ENCODE data around the gene MTF1. TPM values are rescaled to one million over a fixed set of nuclear protein-coding genes. Genes with fewer than 3 reads are reported as not detected.

The MTF1 gene
- total RNA-seq, 1 experiment from 2014 or later: 22.1 TPM

DNA sequence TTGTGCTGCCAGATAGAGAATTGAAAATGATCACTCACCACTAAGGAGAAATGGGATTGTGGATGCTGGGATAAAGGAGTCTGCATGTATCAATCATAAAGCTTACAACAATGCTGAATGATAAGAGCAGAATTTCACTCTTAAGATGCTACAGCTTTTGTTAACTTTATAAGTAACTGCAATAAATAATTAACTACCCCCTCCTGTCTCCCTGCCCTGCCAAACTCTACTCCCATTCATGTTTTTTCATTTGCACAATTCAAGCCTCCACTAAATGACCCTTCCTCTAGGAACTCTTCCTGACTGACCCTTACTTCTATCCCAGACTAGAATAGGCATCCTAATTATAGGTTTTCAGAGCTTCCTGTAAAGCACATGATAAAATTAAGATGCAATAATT is 14.9 kb downstream of the MTF1 start:
- Histone ChIP-seq H3K9me3 (ENCODE audit: insufficient read depth, low read depth) (no peaks in the 10 kb centered on the region), H3K36me3 (ENCODE audit: low read depth) (peaks cover 14% of the 10 kb centered on the region; the same call in 1 of the 2 replicates), H4K20me1 (ENCODE audit: insufficient read depth) (no peaks in the 10 kb centered on the region), H3K27ac (peak overlapping the region; percentile 54), H3K27me3 (ENCODE audit: insufficient read depth, low read depth) (no peaks in the 10 kb centered on the region), H3F3A (ENCODE audit: insufficient read depth, low read depth) (peaks cover 5% of the 10 kb centered on the region; the same call in 1 of the 2 replicates), H3K4me2 (no peak overlapping the region), H3K79me2 (ENCODE audit: low read depth) (peaks cover 58% of the 10 kb centered on the region), H3K4me1 (replicated peaks; ENCODE audit: insufficient read depth) (peaks cover 28% of the 10 kb centered on the region), H3K9me2 (ENCODE audit: insufficient read depth) (no peaks in the 10 kb centered on the region), H3K4me3 (no peak overlapping the region), H2AFZ (no peak overlapping the region)
- ChIA-PET CTCF (interaction anchor here (0.6 kb wide), 1 partner anchor 119 kb away, joined by 6 read pairs; no protein-coding TSS in a partner anchor), POLR2A (ENCODE audit: unreplicated experiment) (no interaction called here)
- no peak for TF ChIP-seq EZH2 (IDR thresholded peaks at IDR 0.05; ENCODE audit: low read depth)
- TF ChIP-seq, protein P1, sequence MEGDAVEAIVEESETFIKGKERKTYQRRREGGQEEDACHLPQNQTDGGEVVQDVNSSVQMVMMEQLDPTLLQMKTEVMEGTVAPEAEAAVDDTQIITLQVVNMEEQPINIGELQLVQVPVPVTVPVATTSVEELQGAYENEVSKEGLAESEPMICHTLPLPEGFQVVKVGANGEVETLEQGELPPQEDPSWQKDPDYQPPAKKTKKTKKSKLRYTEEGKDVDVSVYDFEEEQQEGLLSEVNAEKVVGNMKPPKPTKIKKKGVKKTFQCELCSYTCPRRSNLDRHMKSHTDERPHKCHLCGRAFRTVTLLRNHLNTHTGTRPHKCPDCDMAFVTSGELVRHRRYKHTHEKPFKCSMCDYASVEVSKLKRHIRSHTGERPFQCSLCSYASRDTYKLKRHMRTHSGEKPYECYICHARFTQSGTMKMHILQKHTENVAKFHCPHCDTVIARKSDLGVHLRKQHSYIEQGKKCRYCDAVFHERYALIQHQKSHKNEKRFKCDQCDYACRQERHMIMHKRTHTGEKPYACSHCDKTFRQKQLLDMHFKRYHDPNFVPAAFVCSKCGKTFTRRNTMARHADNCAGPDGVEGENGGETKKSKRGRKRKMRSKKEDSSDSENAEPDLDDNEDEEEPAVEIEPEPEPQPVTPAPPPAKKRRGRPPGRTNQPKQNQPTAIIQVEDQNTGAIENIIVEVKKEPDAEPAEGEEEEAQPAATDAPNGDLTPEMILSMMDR (conservative IDR thresholded peaks at IDR 0.05): no peak
- no TSS peak for BruUV-seq (replicated peaks)
- no peak for DNase-seq
- intact Hi-C loops (cut with micrococcal nuclease; ENCODE audit: unreplicated experiment): no loop called here

DNA sequence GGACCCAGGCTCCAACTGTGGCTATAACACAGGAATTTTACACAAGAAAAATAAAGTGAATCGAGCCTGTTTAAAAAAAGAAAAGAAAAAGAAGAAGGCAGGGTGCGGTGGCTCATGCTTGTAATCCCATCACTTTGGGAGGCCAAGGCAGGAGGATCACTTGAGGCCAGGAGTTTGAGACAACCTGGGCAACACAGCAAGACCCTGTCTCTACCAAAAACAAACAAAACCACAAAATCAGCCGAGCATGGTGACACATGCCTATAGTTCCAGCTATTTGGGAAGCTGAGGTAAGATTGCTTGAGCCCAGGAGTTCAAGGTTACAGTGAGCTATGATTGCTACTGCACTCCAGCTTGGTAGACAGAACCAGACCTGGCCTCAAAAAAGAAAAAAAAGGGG is 17.7 kb downstream of the MTF1 start:
- ChIA-PET POLR2A (ENCODE audit: unreplicated experiment) (interaction anchor here (0.6 kb wide), 1 partner anchor 8 kb away, joined by 5 read pairs; no protein-coding TSS in a partner anchor), CTCF (no interaction called here)
- TF ChIP-seq EZH2 (IDR thresholded peaks at IDR 0.05; ENCODE audit: low read depth): no peak
- TF ChIP-seq, protein P1 (conservative IDR thresholded peaks at IDR 0.05): no peak
- H3K27ac ChIP-seq: no peak overlapping the region
- no peak overlapping the region for H3K4me2 ChIP-seq
- peaks cover 26% of the 10 kb centered on the region for H3K36me3 ChIP-seq (ENCODE audit: low read depth)
- H3K4me3 ChIP-seq: no peak overlapping the region
- H3K79me2 ChIP-seq (ENCODE audit: low read depth): peaks cover 30% of the 10 kb centered on the region
- DNase-seq: no peak
- intact Hi-C loops (cut with micrococcal nuclease; ENCODE audit: unreplicated experiment): no loop called here
- no peaks in the 10 kb centered on the region for H3F3A ChIP-seq (ENCODE audit: insufficient read depth, low read depth)
- H3K4me1 ChIP-seq (replicated peaks; ENCODE audit: insufficient read depth): peaks cover 20% of the 10 kb centered on the region
- H2AFZ ChIP-seq: no peak overlapping the region
- no peaks in the 10 kb centered on the region for H3K9me3 ChIP-seq (ENCODE audit: insufficient read depth, low read depth)
- H4K20me1 ChIP-seq (ENCODE audit: insufficient read depth): no peaks in the 10 kb centered on the region
- H3K9me2 ChIP-seq (ENCODE audit: insufficient read depth): no peaks in the 10 kb centered on the region
- no peaks in the 10 kb centered on the region for H3K27me3 ChIP-seq (ENCODE audit: insufficient read depth, low read depth)
- BruUV-seq (replicated peaks): no TSS peak

DNA sequence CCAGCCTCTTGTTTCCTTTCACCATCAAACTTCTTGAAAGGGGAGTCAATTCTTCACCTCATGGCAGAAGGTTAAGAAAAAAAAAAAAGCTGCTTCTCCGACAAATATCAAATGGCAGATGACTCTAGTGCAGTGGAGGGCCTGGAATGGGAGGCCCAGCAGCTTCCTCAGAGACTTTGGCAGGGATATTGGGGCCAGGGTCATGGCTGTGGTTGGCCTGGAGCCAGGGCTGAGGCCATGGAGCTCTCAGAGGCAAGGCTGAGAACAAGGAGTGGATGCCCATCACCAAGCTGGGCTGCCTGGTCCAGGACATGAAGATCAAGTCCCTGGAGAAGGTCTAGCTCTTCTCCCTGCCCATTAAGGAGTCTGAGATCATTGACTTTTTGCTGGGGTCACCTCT is 18.7 kb downstream of the MTF1 start:
- Histone ChIP-seq H3F3A (ENCODE audit: insufficient read depth, low read depth) (no peaks in the 10 kb centered on the region), H3K4me1 (replicated peaks; ENCODE audit: insufficient read depth) (peaks cover 11% of the 10 kb centered on the region), H3K27me3 (ENCODE audit: insufficient read depth, low read depth) (no peaks in the 10 kb centered on the region), H3K36me3 (ENCODE audit: low read depth) (peaks cover 26% of the 10 kb centered on the region), H3K79me2 (ENCODE audit: low read depth) (peaks cover 21% of the 10 kb centered on the region), H3K4me2 (no peak overlapping the region), H3K9me3 (ENCODE audit: insufficient read depth, low read depth) (no peaks in the 10 kb centered on the region), H3K27ac (no peak overlapping the region), H4K20me1 (ENCODE audit: insufficient read depth) (no peaks in the 10 kb centered on the region), H3K9me2 (ENCODE audit: insufficient read depth) (no peaks in the 10 kb centered on the region), H3K4me3 (no peak overlapping the region), H2AFZ (no peak overlapping the region)
- DNase-seq: no peak
- no peak for TF ChIP-seq EZH2 (IDR thresholded peaks at IDR 0.05; ENCODE audit: low read depth)
- TF ChIP-seq, protein P1 (conservative IDR thresholded peaks at IDR 0.05): no peak
- intact Hi-C loops (cut with micrococcal nuclease; ENCODE audit: unreplicated experiment): no loop called here
- ChIA-PET POLR2A (ENCODE audit: unreplicated experiment) (no interaction called here), CTCF (no interaction called here)
- BruUV-seq (replicated peaks): no TSS peak

Measured in PC-9 (cell line).